Fibroblast of mammary gland (primary cell): ENCODE measurements around the gene TRIM54.

Experiments used
- DNase-seq: peaks from one replicate; pipeline ENCODE4 v3.0.0-alpha.2; 2010; ENCODE audit warnings: low read depth
- H3K4me3 ChIP-seq: 2 replicates; pipeline ENCODE4 v1.5.1; 2011; ENCODE audit warnings: low read depth, mild to moderate bottlenecking, low read length, moderate library complexity; ENCODE audit not compliant: control insufficient read depth
- CTCF ChIP-seq: conservative IDR thresholded peaks from 2 replicates; pipeline ENCODE4 v1.5.1; 2011; ENCODE audit warnings: low read depth, low read length, inconsistent platforms; ENCODE audit not compliant: control insufficient read depth, insufficient read depth

The TRIM54 gene

GRCh38 chr2:27275211-27276150 is 6.7 kb upstream of the TRIM54 start, which contains the start of gene DNAJC5G:
DNAJC5G (plus strand) TSS chr2:27275433; CDS start chr2:27276729, 1,296 bp downstream.
- no peak within 1 kb of the TSS for H3K4me3 ChIP-seq
- TF ChIP-seq CTCF = no peak
- no peak for DNase-seq

GRCh38 chr2:27278010-27278409 is 4.2 kb upstream of the TRIM54 start:
- no peak overlapping the region for H3K4me3 ChIP-seq
- DNase-seq = no peak
- TF ChIP-seq CTCF = no peak

- no peak for DNase-seq
- TF ChIP-seq CTCF = no peak
- H3K4me3 ChIP-seq = no peak overlapping the region
These were observed 1.4 kb upstream of the TRIM54 start for GRCh38 chr2:27280826-27281225.

GRCh38 chr2:27281442-27281841 is 787 bp upstream of the TRIM54 start:
- no peak for DNase-seq
- TF ChIP-seq CTCF = no peak

GRCh38 chr2:27282892-27283291 is 663 bp downstream of the TRIM54 start:
- H3K4me3 ChIP-seq = no peak overlapping the region
- no peak for DNase-seq
- TF ChIP-seq CTCF = no peak

More at GRCh38 chr2:27281442-27281841, 787 bp upstream of the TRIM54 start:
- H3K4me3 ChIP-seq = no peak overlapping the region

GRCh38 chr2:27284996-27285395 is 2.8 kb downstream of the TRIM54 start:
- no peak for TF ChIP-seq CTCF
- DNase-seq = no peak

More at GRCh38 chr2:27284996-27285395, 2.8 kb downstream of the TRIM54 start:
- H3K4me3 ChIP-seq = no peak overlapping the region
